Heart left ventricle (tissue), 13 donors: ENCODE data around the gene RPS27L.

Source experiments
- POLR2A ChIP-seq, 2 donors: fragments of 450-650 bp; IDR thresholded peaks; one replicate each; pipeline ENCODE4 v1.6.1; 2017; ENCODE audit warnings: antibody characterized with exemption in 2 of 2, mild to moderate bottlenecking in 2 of 2, moderate library complexity in 2 of 2
- TF ChIP-seq, protein P1 (sequence below), 12 donors: fragments of 200-600 bp; sonication (generic) in 4 of 12; IDR thresholded peaks; one replicate each; pipeline versions ENCODE4 v1.5.0 to v1.8.0; 2018 to 2022; ENCODE audit warnings: antibody characterized with exemption in 12 of 12, mild to moderate bottlenecking in 5 of 12
- donor health status: ischemic (EF 13 %, LVEDD 7.1; RV severe dilation, severe dysfunction).
- donor health status: DM: no; HTN: yes; CAD: no.
- donor health status: DM: no; HTN: no; CAD: no.
- donor health status: ischemic (EF 25% LVEDD 6.9; RV normal size, moderate dysfunction).
- donor health status: ischemic (EF 25% LVEDD 5.7; RV mildly dilated, moderate dysfunction).
- donor health status: ischemic (EF 35%, LVEDD 5.7; RV mildly dilated, moderate dysfunction).
- donor health status: nonischemic (EF 11% LVEDD 7.7; RV severe dilation, severe dysfunction).
- donor health status: DM: yes; HTN: yes; CAD: no.
- donor health status: PGD.
- donor health status: ischemic (EF 29% LVEDD 5.4; RV normal size, mild dysfunction).
- donor health status: nonischemic (EF 23%, LVEDD 6.1; RV moderate dilation, normal function).

- TF ChIP-seq, protein P1, sequence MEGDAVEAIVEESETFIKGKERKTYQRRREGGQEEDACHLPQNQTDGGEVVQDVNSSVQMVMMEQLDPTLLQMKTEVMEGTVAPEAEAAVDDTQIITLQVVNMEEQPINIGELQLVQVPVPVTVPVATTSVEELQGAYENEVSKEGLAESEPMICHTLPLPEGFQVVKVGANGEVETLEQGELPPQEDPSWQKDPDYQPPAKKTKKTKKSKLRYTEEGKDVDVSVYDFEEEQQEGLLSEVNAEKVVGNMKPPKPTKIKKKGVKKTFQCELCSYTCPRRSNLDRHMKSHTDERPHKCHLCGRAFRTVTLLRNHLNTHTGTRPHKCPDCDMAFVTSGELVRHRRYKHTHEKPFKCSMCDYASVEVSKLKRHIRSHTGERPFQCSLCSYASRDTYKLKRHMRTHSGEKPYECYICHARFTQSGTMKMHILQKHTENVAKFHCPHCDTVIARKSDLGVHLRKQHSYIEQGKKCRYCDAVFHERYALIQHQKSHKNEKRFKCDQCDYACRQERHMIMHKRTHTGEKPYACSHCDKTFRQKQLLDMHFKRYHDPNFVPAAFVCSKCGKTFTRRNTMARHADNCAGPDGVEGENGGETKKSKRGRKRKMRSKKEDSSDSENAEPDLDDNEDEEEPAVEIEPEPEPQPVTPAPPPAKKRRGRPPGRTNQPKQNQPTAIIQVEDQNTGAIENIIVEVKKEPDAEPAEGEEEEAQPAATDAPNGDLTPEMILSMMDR (IDR thresholded peaks at IDR 0.05), result peak in 2 of 12 donors; percentile 2 to 6
- peak; percentile 42 to 73 for TF ChIP-seq POLR2A (IDR thresholded peaks at IDR 0.05)
Measured at GRCh38 chr15:63188926-63189871, 31.9 kb upstream of the RPS27L start, which contains the start of gene RAB8B.
